ENCODE results near the gene HEXIM2. TPM values are rescaled to one million over a fixed set of nuclear protein-coding genes. Genes with fewer than 3 reads are reported as not detected.

HEXIM2 gene
- total and polyA plus RNA-seq, 2 experiments from 2014 or later: 9.0 to 9.5 TPM

DNA sequence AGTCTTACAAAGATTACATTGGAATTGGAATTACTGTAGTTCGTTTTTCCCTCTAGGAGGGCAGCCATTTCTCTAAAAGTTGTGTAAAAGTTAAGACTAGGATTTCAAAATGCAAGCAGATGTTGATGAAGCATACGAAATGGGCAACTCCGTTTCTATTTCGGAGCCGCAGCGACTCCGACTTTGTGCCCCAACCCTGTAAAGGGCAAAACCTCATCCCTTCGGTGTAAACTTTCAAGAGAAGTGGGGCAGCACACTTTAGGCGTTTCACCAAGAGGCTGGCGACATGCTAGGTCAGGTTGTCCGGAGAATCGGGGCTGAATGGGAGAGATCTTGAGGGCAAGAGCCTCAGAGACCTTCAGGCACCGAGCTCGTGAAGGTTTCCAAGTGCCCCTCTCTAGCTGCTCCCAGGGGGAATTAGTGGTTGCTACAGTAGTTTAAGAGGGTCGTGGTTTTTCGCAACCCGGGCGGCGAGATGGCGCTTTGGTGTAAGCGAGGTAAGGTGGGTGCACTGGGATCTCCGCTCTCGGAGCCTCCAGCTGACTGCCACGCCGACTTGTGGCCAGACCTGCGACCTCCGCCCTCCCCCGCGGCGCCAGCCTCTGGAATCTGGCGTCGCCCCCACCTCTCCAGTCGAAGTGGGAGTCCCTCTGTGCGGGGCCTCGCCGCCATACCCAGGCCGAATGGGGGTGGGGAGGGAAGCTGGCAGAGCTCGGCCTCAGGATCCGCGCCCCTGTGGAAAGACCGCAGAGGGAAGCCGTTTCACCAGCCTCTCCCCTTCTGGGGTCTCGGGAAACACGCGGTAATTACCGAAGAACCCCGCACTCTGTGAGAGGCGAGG lies 1.0 kb upstream of the HEXIM2 start:
- H3K9me2 ChIP-seq (ENCODE audit: insufficient read depth): no peaks in the 10 kb centered on the region
- H3K27ac ChIP-seq (ENCODE audit: low read depth): peak overlapping the region; percentile 89
- TF ChIP-seq POLR2AphosphoS5 (IDR thresholded peaks at IDR 0.05; ENCODE audit: low read depth): peak; percentile 51; the same call in 1 of the 2 replicates
- TF ChIP-seq, protein P1, sequence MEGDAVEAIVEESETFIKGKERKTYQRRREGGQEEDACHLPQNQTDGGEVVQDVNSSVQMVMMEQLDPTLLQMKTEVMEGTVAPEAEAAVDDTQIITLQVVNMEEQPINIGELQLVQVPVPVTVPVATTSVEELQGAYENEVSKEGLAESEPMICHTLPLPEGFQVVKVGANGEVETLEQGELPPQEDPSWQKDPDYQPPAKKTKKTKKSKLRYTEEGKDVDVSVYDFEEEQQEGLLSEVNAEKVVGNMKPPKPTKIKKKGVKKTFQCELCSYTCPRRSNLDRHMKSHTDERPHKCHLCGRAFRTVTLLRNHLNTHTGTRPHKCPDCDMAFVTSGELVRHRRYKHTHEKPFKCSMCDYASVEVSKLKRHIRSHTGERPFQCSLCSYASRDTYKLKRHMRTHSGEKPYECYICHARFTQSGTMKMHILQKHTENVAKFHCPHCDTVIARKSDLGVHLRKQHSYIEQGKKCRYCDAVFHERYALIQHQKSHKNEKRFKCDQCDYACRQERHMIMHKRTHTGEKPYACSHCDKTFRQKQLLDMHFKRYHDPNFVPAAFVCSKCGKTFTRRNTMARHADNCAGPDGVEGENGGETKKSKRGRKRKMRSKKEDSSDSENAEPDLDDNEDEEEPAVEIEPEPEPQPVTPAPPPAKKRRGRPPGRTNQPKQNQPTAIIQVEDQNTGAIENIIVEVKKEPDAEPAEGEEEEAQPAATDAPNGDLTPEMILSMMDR (conservative IDR thresholded peaks at IDR 0.05; ENCODE audit: low read depth in 2 of 2): peak; percentile 31 to 56; a peak in 3 of 4 replicates
- no peak for TF ChIP-seq CREB1 (CRISPR knock-in tag; IDR thresholded peaks at IDR 0.05; ENCODE audit: low read depth)
- Mint-ChIP-seq H3K27ac (peak overlapping the region; percentile 98), H3K27me3 (ENCODE audit: insufficient read depth, low read depth, poor library complexity) (peaks cover 10% of the 10 kb centered on the region), H3K4me3 (peak overlapping the region; percentile 95), H3K4me1 (peaks cover 26% of the 10 kb centered on the region), H3K9me3 (no peaks in the 10 kb centered on the region), H3K36me3 (ENCODE audit: low read depth) (peaks cover 12% of the 10 kb centered on the region)
- no peaks in the 10 kb centered on the region for H4K20me1 ChIP-seq (replicated peaks; ENCODE audit: insufficient read depth)
- peaks cover 7% of the 10 kb centered on the region for H3K4me1 ChIP-seq (ENCODE audit: insufficient read depth)
- H2AFZ ChIP-seq: no peak overlapping the region
- ATAC-seq (peak; percentile 78), DNase-seq (ENCODE audit: low spot score) (peak; percentile 95)
- H3K27me3 ChIP-seq (ENCODE audit: insufficient read depth): no peaks in the 10 kb centered on the region
- H3K4me3 ChIP-seq: peak overlapping the region; percentile 86
- no peaks in the 10 kb centered on the region for H3K36me3 ChIP-seq (ENCODE audit: insufficient read depth)
- peaks cover 13% of the 10 kb centered on the region for H3K79me2 ChIP-seq (replicated peaks; ENCODE audit: insufficient read depth)
- H3K4me2 ChIP-seq: peak overlapping the region; percentile 95
- H3F3A ChIP-seq (replicated peaks; ENCODE audit: low read depth): peaks cover 9% of the 10 kb centered on the region

DNA sequence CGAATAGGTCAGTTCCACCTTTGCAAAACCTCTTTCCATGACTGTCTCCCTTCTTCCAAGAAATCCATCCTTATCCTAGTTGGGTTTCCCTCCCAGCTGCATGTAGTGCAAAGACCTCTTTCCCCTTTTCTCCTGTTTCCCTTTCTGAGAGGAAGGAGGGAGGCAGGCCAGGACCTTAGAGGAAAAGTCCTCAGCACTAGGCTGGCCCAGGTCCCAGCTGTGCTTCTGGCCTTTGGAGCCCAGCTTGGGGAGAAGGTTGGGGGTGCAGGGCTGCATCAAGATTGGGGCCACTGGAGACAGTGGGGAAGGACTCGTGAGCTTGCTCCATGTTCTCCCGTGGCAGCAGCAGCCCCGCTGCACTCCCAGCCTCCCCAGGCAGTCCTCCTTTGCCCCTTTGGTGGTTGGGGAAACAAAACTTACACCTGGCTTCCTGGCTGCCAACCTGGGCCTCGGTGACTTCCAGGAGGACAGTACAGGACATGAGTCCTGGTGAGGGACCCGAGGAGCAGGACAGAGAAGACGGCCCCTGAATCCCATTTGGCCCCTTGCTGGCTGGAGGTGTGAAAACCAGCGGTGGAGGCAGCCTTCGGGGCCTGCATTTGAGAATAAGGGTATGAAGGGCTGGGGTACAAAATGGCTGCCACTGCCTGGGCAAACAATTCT lies 481 bp downstream of the HEXIM2 start:
- Histone ChIP-seq H3K27ac (ENCODE audit: low read depth) (no peak overlapping the region), H2AFZ (no peak overlapping the region), H3K9me2 (ENCODE audit: insufficient read depth) (no peaks in the 10 kb centered on the region), H3F3A (replicated peaks; ENCODE audit: low read depth) (peaks cover 9% of the 10 kb centered on the region; the same call in 1 of the 2 replicates), H3K4me3 (peak overlapping the region; percentile 41), H3K4me2 (peak overlapping the region; percentile 59), H3K79me2 (replicated peaks; ENCODE audit: insufficient read depth) (peaks cover 13% of the 10 kb centered on the region), H3K27me3 (ENCODE audit: insufficient read depth) (no peaks in the 10 kb centered on the region), H4K20me1 (replicated peaks; ENCODE audit: insufficient read depth) (no peaks in the 10 kb centered on the region), H3K4me1 (ENCODE audit: insufficient read depth) (peaks cover 7% of the 10 kb centered on the region), H3K36me3 (ENCODE audit: insufficient read depth) (no peaks in the 10 kb centered on the region)
- H3K36me3 Mint-ChIP-seq (ENCODE audit: low read depth): peaks cover 15% of the 10 kb centered on the region
- H3K4me1 Mint-ChIP-seq: peaks cover 26% of the 10 kb centered on the region
- H3K27ac Mint-ChIP-seq: peak overlapping the region; percentile 90
- ATAC-seq (no peak), DNase-seq (ENCODE audit: low spot score) (no peak)
- H3K4me3 Mint-ChIP-seq: peak overlapping the region; percentile 95
- peaks cover 10% of the 10 kb centered on the region for H3K27me3 Mint-ChIP-seq (ENCODE audit: insufficient read depth, low read depth, poor library complexity)
- H3K9me3 Mint-ChIP-seq: no peaks in the 10 kb centered on the region
- TF ChIP-seq STAT1 (IDR thresholded peaks at IDR 0.05; ENCODE audit: unreplicated experiment) (no peak), EZH2phosphoT487 (IDR thresholded peaks at IDR 0.05; ENCODE audit: unreplicated experiment) (no peak), JUNB (IDR thresholded peaks at IDR 0.05; ENCODE audit: unreplicated experiment) (no peak), CREB1 (CRISPR knock-in tag; IDR thresholded peaks at IDR 0.05; ENCODE audit: low read depth) (no peak), ZNF114 (CRISPR knock-in tag; IDR thresholded peaks at IDR 0.05) (no peak), NANOG (IDR thresholded peaks at IDR 0.05; ENCODE audit: borderline replicate concordance) (no peak)
- TF ChIP-seq, protein P1 (conservative IDR thresholded peaks at IDR 0.05; ENCODE audit: low read depth in 2 of 2): no peak
- TF ChIP-seq, protein P2, sequence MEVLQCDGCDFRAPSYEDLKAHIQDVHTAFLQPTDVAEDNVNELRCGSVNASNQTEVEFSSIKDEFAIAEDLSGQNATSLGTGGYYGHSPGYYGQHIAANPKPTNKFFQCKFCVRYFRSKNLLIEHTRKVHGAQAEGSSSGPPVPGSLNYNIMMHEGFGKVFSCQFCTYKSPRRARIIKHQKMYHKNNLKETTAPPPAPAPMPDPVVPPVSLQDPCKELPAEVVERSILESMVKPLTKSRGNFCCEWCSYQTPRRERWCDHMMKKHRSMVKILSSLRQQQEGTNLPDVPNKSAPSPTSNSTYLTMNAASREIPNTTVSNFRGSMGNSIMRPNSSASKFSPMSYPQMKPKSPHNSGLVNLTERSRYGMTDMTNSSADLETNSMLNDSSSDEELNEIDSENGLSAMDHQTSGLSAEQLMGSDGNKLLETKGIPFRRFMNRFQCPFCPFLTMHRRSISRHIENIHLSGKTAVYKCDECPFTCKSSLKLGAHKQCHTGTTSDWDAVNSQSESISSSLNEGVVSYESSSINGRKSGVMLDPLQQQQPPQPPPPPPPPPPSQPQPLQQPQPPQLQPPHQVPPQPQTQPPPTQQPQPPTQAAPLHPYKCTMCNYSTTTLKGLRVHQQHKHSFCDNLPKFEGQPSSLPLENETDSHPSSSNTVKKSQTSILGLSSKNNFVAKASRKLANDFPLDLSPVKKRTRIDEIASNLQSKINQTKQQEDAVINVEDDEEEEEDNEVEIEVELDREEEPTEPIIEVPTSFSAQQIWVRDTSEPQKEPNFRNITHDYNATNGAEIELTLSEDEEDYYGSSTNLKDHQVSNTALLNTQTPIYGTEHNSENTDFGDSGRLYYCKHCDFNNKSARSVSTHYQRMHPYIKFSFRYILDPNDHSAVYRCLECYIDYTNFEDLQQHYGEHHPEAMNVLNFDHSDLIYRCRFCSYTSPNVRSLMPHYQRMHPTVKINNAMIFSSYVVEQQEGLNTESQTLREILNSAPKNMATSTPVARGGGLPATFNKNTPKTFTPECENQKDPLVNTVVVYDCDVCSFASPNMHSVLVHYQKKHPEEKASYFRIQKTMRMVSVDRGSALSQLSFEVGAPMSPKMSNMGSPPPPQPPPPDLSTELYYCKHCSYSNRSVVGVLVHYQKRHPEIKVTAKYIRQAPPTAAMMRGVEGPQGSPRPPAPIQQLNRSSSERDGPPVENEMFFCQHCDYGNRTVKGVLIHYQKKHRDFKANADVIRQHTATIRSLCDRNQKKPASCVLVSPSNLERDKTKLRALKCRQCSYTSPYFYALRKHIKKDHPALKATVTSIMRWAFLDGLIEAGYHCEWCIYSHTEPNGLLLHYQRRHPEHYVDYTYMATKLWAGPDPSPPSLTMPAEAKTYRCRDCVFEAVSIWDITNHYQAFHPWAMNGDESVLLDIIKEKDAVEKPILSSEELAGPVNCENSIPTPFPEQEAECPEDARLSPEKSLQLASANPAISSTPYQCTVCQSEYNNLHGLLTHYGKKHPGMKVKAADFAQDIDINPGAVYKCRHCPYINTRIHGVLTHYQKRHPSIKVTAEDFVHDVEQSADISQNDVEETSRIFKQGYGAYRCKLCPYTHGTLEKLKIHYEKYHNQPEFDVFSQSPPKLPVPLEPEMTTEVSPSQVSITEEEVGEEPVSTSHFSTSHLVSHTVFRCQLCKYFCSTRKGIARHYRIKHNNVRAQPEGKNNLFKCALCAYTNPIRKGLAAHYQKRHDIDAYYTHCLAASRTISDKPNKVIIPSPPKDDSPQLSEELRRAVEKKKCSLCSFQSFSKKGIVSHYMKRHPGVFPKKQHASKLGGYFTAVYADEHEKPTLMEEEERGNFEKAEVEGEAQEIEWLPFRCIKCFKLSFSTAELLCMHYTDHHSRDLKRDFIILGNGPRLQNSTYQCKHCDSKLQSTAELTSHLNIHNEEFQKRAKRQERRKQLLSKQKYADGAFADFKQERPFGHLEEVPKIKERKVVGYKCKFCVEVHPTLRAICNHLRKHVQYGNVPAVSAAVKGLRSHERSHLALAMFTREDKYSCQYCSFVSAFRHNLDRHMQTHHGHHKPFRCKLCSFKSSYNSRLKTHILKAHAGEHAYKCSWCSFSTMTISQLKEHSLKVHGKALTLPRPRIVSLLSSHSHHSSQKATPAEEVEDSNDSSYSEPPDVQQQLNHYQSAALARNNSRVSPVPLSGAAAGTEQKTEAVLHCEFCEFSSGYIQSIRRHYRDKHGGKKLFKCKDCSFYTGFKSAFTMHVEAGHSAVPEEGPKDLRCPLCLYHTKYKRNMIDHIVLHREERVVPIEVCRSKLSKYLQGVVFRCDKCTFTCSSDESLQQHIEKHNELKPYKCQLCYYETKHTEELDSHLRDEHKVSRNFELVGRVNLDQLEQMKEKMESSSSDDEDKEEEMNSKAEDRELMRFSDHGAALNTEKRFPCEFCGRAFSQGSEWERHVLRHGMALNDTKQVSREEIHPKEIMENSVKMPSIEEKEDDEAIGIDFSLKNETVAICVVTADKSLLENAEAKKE (CRISPR knock-in tag; IDR thresholded peaks at IDR 0.05): no peak

All from GM23338 (cell line).